ENCODE results near the gene B3GNT4. TPM values are rescaled to one million over a fixed set of nuclear protein-coding genes. Genes with fewer than 3 reads are reported as not detected.

Gene B3GNT4
- total RNA-seq, 2 donors from 2014 or later: 2.4 TPM; not detected in 1

DNA sequence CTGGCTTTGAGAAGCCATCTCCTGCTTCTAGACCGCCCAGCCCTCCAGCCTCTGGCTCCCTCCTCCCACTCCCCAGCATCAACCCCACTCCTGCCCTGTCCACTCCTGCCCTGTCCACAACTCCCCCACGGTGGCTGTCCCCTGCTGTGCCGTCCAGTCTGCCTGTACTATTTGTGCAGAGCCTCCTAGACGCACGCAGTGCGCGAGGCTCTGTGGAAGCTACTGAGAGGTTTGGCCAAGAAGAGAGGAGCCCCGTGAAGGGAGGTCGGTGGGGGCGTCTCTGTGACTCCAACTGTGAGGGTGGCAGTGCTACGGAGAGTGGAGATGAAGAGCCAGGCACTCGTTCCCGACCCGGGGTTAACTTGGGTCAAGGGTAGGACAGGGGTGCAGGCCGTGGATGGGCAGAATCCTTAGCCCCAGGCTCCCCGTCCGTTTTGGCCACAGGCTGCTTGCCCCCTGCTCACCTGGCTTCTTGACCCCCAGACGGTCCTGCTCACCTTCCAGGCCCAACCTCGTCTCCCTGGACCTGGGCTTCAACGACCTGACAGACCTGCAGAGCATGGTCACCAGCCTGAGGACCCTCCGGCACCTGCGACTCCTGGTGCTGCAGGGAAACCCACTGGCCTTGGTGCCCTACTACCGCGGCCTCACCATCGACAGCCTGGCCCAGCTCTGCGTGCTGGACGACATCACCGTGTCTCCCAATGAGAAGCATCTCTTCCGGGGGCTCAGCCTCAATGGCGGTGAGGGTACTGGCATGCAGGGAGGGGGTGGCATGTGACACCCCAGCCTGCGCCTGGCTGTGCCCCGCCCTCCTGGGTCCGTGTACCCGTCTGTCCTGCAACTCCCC is 13.7 kb upstream of the B3GNT4 start:
- Histone ChIP-seq H3K36me3 (no peaks in the 10 kb centered on the region), H3K4me3 (no peak overlapping the region), H3K27me3 (replicated peaks; ENCODE audit: insufficient read depth) (no peaks in the 10 kb centered on the region), H3K27ac (no peak overlapping the region), H3K4me1 (ENCODE audit: control insufficient read depth in 1 of 2, low read depth in 2 of 2) (no peaks in the 10 kb centered on the region), H3K9me3 (no peaks in the 10 kb centered on the region)
- ATAC-seq (ENCODE audit: insufficient number of reproducible peaks, low FRiP score, low read depth) (no peak), DNase-seq (ENCODE audit: low spot score) (no peak)
- TF ChIP-seq, protein P1, sequence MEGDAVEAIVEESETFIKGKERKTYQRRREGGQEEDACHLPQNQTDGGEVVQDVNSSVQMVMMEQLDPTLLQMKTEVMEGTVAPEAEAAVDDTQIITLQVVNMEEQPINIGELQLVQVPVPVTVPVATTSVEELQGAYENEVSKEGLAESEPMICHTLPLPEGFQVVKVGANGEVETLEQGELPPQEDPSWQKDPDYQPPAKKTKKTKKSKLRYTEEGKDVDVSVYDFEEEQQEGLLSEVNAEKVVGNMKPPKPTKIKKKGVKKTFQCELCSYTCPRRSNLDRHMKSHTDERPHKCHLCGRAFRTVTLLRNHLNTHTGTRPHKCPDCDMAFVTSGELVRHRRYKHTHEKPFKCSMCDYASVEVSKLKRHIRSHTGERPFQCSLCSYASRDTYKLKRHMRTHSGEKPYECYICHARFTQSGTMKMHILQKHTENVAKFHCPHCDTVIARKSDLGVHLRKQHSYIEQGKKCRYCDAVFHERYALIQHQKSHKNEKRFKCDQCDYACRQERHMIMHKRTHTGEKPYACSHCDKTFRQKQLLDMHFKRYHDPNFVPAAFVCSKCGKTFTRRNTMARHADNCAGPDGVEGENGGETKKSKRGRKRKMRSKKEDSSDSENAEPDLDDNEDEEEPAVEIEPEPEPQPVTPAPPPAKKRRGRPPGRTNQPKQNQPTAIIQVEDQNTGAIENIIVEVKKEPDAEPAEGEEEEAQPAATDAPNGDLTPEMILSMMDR (IDR thresholded peaks at IDR 0.05): no peak

DNA sequence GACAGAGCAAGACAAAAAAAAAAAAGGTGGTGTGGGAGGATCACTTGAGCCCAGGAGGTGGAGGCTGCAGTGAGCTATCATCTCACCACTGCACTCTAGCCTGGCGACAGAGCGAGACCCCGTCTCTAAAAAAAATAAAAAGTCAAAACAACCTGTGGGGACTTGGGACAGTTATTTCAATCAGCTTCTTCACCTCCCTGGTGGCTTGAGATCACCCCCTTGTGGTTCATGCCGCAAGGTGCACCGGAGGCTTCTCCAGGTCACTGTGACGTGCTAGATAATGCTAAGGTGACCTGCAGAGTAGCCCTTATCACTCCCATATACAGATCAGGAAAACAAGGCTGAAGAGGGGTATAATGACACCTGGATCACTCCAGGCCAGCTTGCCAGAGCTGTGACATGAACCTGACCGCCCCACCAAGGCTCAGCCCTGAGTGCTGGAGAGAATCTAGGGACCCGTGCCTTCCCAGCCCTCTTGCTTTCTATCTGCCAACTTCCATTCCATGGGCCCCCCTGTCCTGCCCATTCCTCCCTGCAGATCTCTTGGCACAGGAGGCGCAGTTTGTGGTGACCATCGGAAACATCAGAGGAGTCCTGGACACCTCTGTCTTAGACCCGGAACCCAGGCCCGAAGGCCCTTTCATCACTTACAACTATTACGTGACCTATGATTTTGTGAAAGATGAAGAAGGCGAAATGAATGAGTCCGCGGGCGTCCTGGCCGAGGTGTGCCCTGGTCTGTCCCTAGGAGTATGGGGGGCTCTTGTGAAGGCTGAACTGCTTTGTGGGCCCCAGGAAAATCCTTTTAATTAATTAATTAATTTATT is 12.5 kb upstream of the B3GNT4 start:
- no peak overlapping the region for H3K27ac ChIP-seq
- DNase-seq (ENCODE audit: low spot score): no peak
- no peaks in the 10 kb centered on the region for H3K9me3 ChIP-seq
- no peaks in the 10 kb centered on the region for H3K36me3 ChIP-seq
- ATAC-seq (ENCODE audit: insufficient number of reproducible peaks, low FRiP score, low read depth): no peak
- TF ChIP-seq, protein P1 (IDR thresholded peaks at IDR 0.05): peak; percentile 34
- no peak overlapping the region for H3K4me3 ChIP-seq
- no peaks in the 10 kb centered on the region for H3K4me1 ChIP-seq (ENCODE audit: control insufficient read depth in 1 of 2, low read depth in 2 of 2)
- no peaks in the 10 kb centered on the region for H3K27me3 ChIP-seq (replicated peaks; ENCODE audit: insufficient read depth)

DNA sequence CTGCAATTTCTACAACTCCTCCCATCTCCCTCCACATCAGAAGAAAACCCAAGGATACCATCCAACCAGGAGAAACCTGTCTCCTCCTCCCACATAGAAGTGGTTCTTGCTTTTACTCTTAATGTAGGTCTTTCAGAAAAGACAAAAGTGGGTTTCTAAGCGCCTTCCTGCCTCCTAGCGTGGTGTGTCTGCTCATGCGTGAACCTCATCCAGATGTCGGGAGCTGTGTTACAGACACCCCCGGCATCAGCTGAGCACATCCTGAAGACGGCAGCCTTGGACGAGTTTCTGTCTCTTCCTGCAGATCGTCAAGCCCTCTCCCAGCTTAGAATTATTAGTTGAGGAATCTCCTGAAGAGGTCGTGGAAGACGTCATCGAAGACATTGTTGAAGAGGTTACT is 11.1 kb upstream of the B3GNT4 start:
- DNase-seq (ENCODE audit: low spot score): no peak
- Histone ChIP-seq H3K9me3 (no peaks in the 10 kb centered on the region), H3K36me3 (no peaks in the 10 kb centered on the region), H3K4me1 (ENCODE audit: control insufficient read depth in 1 of 2, low read depth in 2 of 2) (no peaks in the 10 kb centered on the region), H3K4me3 (no peak overlapping the region), H3K27me3 (replicated peaks; ENCODE audit: insufficient read depth) (no peaks in the 10 kb centered on the region), H3K27ac (no peak overlapping the region)
- TF ChIP-seq, protein P1 (IDR thresholded peaks at IDR 0.05): no peak
- no peak for ATAC-seq (ENCODE audit: insufficient number of reproducible peaks, low FRiP score, low read depth)

DNA sequence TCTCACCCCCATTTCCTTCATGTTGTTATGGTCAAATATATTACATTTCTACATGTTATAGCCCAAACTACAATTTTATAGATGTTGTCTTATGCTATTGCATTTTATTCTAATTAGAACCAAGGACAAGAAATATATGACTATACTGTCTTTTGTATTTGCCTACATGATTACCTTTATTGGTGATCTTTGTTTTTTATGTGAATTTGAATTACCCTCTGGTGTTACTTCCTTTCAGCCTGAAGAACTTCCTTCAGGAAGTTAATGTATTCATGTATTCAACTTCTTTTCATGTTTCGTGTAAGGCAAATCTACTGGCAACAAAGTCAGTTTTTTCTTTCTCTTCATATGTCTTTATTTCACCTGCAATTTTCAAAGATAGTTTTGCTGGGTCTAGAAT is 8.7 kb upstream of the B3GNT4 start:
- no peaks in the 10 kb centered on the region for H3K27me3 ChIP-seq (replicated peaks; ENCODE audit: insufficient read depth)
- TF ChIP-seq, protein P1 (IDR thresholded peaks at IDR 0.05): no peak
- H3K36me3 ChIP-seq: no peaks in the 10 kb centered on the region
- H3K4me3 ChIP-seq: no peak overlapping the region
- no peak overlapping the region for H3K27ac ChIP-seq
- no peaks in the 10 kb centered on the region for H3K4me1 ChIP-seq (ENCODE audit: control insufficient read depth in 1 of 2, low read depth in 2 of 2)
- H3K9me3 ChIP-seq: no peaks in the 10 kb centered on the region
- ATAC-seq (ENCODE audit: insufficient number of reproducible peaks, low FRiP score, low read depth): no peak
- DNase-seq (ENCODE audit: low spot score): no peak

DNA sequence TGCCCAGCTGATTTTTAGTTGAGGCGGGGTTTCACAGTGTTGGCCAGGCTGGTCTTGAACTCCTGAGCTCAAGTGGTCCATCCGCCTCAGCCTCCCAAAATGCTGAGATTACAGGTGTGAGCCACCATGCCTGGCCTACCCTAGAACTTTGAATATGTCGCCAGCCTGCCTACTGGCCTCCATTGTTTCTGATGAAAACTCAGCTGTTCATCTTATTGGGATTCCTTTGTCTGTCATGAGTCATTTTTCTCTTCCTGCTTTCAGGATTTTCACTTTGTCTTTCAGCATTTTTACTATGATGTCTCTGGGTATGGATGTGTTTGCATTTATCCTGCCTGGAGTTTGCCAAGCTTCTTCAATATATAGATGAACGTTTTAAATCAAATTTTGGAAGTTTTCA is 8.1 kb upstream of the B3GNT4 start:
- no peak for ATAC-seq (ENCODE audit: insufficient number of reproducible peaks, low FRiP score, low read depth)
- H3K27me3 ChIP-seq (replicated peaks; ENCODE audit: insufficient read depth): no peaks in the 10 kb centered on the region
- no peak overlapping the region for H3K4me3 ChIP-seq
- H3K36me3 ChIP-seq: no peaks in the 10 kb centered on the region
- H3K4me1 ChIP-seq (ENCODE audit: control insufficient read depth in 1 of 2, low read depth in 2 of 2): no peaks in the 10 kb centered on the region
- H3K9me3 ChIP-seq: no peaks in the 10 kb centered on the region
- TF ChIP-seq, protein P1 (IDR thresholded peaks at IDR 0.05): no peak
- no peak for DNase-seq (ENCODE audit: low spot score)
- H3K27ac ChIP-seq: no peak overlapping the region
